ENCODE results near the gene ILK.

Gene ILK

DNA sequence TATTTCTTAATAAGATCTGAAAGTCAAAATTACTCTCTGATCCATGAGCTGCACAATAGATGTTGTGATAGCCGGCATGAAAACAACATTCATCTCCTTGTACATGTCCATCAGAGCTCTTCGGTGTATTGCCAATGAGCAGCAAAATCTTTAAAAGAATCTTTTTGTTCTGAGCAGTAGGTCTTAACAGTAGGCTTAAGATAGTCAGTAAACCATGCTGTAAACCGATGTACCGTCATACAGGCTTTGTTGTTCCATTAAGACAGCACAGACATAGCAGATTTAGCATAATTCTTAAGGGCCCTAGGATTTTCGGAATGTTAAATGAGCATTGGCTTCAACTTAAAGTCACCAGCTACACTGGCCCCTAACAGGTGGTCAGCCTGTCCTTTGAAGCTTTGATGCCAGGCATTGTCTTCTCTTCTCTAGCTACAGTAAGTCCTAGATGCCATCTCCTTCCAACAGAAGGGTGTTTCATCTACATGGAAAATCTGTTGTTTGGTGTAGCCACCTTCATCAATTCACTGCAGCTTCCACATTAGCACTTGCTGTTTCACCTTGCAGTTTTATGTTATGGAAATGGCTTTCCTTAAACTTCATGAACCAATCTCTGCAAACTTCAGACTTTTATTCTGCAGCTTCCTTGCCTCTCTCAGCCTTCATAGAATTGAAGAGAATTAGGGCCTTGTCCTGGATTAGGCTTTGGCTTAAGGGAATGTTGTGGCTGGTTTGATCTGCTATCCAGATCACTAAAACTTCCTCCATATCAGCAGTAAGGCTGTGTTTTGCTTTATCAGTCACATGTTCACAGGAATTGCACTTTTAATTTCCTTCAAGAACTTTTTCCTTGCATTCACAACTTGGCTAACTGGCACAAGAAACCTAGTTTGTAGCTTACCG is 28.5 kb upstream of the ILK start:
- DNase-seq, result no peak

DNA sequence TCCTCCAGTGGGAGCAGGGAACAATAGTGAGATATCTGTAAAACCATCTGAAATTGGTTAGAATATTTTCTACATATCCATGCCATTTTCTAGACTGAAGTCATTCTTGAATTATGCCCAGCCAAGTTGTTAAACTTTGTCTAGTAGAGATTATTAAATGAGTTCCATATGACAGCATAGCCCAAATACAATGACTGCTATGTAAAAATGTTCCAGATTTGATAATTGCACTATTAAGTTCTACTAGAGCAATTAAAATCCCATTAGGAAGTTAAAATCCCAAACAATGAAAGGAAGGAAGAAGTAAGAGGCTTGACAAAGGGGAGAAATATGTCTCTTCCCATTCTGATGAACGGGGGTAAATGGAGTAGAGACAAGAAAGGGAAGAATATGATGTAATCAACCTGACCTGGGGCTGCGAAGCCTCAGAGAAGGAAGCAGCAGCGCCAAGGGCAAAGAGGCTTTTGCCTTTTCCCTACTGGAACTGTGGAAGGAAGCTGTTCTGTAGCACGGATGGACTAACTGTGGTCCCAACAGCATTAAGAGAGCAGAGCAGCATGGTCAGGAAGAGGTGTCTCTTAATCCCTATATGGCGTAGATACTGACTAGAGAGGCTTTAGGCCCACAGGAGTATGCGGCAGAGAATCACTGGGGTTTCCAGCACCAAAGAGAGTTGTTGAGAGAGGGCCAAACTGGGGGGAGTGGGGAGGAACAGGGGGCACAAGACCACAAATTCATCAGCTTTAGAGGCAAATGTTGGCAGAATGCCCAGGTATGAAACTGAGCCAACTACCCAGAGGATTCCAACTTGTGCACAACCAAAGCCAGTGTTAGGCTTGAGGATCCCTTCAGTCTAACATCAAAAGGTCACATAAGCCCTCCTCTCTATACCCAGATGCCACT is 26.9 kb upstream of the ILK start:
- DNase-seq, result no peak

DNA sequence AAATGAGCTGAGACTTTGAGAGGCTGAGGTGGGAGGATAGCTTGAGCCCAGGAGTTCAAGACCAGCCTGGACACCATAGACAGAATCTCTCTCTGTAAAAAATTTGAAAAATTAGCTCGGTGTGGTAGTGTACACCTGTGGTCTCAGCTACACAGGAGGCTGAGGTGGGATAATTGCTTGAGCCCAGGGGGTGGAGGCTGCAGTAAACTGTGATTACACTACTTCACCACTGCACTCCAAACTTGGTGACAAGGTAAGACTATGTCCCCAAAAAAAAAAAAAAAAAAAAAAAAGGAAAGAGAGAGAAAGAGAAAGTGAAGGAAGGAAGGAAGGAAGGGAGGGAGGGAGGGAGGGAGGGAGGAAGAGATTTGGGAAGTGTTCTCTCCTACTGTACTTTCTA is 25.4 kb upstream of the ILK start:
- DNase-seq, result no peak

DNA sequence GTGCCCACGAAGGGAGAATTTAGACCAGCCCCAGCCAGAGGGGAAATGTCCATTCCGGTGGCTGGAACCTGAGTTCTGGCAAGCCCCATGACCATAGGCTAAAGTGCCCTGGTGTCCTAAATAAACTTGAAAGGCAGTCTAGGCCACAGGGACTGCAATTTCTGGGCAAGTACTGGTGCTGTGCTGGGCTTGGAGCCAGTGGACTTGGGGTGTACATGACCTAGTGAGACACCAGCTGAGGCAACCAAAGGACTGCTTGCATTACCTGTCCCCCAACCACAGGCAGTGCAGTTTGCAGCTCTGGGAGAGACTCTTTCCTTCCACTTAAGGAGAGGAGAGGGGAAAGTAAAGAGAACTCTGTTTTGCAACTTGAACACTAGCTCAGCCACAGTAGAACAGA is 23.9 kb upstream of the ILK start:
- no peak for DNase-seq

DNA sequence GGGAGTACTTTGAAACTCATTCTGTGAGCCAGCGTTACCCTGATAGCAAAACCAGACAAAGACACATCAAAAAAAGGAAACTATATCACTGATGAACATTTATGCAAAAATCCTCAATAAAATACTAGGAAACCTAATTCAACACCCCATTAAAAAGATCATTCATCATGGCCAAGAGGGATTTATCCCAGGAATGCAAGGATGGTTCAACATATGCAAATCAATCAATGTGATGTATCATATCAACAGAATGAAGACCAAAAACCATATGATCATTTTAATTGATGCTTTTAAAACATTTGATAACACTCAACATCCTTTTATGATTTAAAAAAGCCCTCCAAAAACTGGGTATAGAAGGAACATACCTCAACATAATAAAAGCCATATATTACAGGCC is 20.0 kb upstream of the ILK start:
- no peak for DNase-seq

DNA sequence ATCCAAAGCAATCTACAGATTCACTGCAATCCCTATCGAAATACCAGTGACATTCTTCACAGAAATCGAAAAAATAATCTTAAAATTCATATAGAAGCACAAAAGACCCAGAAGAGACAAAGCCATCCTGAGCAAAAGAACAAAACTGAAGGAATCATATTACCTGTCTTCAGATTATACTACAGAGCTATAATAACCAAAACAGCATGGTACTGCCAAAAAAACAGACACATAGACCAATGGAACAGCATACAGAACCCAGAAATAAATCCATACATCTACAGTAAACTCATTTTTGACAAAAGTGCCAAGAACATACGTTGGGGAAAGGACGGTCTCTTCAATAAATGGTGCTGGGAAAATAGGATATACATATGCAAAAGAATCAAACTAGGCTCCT is 19.0 kb upstream of the ILK start:
- no peak for DNase-seq

DNA sequence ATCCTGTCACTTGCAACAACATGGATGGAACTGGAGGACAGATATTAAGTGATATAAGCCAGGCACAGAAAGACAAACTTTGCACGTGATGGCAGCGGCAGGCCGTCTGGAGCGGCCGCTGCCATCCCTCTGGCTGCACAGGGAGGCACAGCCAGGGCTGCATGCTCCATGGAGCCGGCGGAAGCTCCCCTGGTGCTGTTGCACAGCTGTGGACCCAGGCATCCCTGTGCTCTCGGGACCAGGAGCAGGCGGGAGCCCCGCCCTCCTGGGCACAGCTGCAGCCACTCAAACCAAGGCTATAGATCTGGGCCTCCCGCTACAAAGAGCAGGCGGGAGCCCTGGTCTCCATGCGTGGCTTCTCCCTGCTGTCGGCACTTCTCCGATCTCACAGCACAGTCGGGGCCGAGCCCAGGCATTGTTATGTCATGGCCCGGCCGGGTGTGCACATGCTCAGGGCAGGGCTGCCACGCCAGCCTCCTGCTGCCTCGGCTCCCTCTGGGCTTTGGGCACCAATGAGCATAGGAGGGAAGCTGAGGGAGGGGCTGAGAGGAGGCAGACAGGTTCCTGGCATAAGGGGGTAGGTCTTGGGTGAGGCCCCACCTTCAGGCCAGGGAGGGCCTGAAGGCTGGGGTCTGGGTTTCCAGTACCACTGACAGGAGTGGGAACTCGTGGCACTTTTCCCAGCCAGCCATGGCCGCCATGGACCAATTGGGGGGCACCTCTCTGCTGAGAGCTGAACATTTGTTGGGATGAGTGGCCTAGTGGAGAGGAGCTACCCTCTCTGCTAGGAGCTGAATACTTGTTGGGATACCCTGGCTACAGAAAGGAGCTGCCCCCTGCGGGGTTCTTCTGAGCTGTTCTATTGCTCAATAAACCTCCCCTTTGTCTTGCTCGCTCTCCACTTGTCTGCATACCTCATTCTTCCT is 16.9 kb upstream of the ILK start:
- DNase-seq, result no peak

DNA sequence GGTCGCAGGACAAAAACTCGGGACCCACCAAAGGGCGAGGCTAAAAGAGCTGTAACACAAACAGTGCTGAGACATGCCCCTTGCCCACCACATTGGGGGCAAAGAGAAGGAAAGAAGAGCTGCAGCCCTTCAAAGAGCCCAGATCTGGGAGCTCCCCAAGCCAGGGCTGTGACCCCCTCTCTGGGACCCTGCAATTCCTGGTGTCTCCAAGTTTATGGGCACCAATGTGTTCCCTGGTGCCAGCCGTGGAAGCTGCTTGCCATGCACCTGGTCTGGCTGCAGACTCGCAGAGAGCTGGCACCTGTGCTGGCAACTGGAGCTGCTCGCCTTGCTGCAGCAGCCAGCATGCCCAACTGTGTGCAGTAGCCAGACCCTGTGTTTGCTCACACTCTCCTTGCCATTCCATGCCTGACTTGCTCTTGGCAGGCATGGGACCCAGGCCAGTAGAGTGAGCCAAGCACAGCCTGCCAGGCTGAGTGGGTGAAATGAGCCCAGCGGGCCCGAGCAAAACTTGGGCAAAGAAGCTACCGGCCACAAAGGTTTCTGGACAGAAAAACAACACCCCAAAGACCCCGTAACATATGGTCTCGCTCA is 16.1 kb upstream of the ILK start:
- no peak for DNase-seq

DNA sequence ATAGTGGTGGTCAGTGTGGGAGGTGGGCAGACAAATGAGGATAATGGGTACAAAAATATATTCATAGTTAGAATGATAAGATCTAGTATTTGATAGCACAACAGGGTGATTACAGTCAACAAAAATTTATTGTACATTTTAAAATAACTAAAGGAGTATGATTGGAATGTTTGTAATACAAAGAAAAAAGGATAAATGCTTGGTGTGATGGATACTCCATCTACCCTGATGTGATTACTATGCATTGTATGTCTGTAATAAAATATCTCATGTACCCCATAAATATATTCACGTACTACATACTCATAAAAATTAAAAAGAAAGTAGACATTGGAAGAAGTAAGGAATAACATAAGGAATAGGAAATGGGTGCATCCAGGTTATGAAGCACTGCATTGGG is 15.6 kb upstream of the ILK start:
- no peak for DNase-seq

DNA sequence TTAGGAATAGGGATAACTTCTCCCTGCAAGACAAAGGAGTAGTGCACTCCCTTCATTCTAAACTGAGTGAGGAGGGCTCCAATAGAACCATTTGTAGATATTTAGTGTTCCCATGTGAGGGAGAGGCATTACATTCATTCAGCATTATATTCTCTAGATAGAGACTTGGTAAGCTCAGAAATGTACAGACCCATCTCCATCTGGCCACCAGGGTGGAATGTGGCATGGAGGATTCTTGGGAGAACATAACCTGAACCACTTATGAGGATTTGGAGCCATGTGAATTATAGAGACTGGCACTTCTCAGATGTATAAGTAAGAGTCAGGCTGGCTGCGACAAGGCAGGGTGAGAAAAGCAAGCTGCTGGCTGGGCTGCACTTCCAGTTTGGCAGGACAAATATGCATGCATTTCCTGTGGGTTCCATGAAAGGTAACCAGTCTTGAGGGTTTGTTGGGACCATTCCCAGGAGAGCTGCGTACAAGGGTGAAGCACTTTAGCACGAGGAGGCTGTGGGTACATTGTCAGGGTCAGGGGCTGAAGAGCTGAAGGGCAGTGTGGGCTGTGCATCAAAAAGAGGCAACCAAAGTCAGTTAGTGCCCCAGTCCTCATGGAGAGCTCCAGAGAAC is 9.3 kb upstream of the ILK start:
- DNase-seq, result no peak

DNA sequence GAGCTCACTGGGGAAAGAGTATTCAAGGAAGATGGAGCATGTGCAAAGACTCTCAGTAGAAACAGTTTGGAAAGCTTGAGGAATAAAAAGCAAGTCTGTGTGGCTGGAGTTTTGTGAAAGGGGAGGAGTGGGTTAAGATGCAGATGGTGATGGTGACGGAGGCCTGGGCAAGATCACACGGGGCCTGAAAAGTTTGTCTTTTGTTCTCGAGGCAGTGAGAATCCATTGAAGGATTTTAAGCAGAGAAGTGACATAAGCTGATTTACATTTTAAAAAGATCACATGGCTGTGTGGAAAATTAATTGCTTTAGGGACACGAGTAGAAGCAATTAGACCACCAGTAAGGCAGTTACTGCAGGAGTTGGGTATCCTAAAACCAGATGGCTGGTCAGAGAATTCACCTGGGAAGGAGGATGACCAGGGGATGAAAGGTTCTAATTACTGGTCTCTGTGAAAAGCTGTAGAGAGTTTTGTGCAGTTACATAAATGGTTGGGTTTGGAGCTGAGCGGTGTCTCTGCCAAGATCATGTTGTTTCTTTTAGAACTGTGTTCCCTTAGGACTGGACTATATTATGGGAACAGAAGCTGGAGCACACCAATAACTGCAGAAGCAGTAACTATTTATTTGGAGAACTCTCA is 7.2 kb upstream of the ILK start:
- DNase-seq, result no peak

DNA sequence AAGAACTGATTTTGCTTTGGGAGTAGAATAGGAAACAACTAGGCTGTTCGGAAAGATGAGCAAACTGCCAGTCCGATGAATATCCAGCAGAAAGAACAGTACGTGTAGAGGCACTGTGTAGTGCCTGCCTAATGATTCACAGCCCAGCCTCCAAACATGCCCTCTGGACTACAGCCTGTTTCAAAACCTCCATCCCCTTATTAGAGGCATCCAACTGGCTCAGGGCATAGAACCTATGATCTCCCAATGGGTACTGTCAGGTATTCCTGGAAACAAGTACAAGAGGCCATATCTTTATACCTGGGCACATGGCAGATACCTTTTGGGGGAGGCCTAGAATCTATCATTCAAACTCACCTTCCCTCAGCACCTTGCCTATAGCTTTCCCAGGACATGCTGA is 5.0 kb upstream of the ILK start:
- DNase-seq, result no peak

DNA sequence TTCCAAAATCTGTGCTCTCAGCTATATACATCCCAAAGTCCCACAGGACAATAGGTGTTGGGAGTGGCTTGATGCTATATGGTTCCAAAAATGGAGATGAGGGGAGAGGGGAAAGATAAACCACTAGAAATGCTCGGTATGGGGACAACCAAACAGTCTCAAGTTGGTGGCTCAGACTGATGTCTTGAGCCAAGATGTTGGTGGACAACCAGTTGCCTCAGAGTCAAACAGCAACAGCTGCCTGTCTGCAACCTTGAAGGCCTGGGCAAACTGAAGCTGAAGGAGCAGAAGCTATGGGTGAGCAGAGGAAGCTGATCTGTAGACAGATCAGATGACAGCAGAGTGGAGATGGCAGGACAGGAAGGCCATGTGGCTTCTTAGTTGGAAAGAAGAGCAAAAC is 4.1 kb upstream of the ILK start:
- no peak for DNase-seq

DNA sequence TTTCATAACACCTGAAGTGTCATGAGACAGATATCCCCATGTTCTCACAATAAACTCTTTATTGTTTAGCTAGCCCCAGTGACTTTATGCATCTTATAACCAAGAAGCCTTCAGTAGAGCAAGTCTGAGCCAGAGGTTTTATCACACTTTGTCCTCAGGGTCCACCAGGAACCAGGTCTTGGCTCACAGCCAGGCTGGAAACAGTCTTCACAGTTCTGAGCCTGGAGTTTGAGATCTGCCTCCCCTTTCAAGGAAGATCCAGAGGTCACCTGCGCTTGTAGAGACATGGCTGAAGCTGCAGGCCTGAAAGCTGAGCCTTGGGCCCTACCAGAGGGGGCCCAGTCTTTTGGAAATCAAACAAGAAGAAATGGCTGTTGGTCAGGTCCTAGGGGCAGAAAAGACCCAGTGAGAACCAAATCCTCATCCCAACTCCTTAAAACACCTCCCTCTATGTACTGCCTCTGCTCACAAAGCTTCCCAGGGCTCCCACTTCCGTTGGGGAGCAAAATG is 3.6 kb upstream of the ILK start:
- no peak for DNase-seq

DNA sequence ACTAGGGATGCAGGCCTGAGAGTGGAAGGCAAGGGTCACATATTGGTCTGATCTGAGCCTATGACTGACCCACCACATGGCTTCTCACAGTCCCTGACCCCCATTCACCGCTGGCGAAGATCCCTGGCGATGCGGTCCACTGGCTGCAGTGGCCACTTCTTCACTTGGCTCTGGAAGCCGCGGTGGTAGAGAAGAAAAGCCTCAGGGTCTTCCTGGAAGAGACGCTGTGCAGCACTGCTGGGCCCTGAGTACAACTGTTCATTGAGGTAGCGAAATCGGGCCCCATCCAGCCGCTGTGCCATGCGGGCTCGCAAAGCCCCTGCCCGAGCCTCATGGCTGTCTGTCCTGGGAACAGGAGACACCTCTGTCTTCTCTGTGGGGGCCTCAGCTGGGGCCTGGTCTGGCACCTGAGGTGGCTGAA is 2.5 kb upstream of the ILK start:
- DNase-seq, result no peak

DNA sequence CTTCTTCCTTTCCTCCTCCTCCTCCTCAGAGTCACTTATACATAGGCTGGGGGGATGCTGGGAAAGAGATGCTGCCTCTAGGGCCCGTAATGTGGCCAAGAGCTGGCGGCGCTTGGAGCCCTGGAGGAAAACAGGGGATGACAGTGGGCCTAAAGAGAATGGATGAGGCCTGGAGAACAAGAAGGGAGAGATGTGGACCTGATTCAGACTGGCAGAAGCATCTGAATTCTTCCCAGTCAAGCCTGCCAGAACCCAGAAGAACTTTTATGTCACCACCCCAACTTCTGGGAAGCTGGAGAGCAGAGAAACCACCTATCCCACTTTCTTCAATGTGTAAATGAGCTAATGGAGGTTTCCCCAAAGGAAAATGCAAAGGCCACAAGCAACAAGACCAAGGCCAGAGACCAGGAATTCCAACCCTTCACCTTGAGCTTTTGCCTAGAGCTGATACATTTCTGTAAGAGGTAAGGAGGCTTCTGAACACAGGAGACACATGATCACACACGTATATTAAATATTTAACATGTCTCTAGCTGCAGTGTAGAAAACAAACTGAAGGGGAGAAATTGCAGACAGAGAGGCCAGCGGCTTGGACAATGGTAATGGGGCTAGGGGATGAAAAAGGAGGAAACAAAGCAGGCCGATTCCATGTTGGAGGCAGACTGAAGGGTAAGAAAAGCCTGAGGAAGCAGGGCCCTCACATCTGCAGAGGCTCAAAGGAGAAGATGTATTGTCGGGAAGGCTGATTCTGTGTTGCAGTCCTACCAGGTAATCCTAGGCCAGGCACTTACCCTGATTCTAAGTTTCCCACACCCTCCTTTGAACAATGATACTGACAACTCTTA is 1.3 kb upstream of the ILK start:
- no peak for DNase-seq

DNA sequence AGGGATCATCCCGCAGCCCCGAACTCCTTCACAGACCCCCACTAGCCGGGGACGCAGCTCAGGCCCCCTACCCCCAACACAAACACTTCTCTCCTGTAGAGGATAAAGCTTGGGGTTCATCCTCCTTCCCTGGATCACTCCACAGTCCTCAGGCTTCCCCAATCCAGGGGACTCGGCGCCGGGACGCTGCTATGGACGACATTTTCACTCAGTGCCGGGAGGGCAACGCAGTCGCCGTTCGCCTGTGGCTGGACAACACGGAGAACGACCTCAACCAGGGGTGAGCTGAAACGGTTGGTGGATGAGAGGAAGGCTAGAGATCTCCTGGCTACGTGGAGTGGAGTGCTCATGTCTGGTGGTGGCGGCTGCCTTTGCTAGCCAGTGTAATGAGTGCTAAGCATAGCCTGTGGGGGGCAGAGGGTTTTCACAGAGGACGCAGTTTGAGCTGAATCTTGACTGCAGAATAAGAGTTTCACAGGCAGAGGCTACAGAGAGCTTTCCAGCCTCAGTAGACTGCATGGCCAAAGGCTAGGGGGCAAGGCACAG is 580 bp downstream of the ILK start:
- peak; percentile 16 to 64 for DNase-seq

DNA sequence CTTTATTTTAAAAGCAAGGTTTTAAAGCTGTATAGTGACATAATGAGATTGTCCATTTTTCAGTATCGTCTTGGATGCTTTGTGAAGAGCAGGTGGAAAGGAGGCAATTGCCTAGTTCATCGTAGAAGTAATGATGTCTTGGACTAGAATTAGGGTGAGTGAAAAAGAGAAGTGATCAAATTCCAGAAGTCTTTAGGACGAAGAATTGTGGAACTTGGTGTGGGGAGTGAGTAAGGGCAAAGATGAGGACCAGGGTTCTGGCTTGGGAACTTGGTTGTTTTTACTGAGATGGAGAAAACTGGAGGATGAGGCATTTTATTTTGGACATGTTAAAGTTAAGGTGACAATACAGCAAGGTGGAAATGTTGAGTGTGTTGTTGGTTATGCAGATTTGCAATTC is 1.2 kb downstream of the ILK start:
- no peak for DNase-seq

DNA sequence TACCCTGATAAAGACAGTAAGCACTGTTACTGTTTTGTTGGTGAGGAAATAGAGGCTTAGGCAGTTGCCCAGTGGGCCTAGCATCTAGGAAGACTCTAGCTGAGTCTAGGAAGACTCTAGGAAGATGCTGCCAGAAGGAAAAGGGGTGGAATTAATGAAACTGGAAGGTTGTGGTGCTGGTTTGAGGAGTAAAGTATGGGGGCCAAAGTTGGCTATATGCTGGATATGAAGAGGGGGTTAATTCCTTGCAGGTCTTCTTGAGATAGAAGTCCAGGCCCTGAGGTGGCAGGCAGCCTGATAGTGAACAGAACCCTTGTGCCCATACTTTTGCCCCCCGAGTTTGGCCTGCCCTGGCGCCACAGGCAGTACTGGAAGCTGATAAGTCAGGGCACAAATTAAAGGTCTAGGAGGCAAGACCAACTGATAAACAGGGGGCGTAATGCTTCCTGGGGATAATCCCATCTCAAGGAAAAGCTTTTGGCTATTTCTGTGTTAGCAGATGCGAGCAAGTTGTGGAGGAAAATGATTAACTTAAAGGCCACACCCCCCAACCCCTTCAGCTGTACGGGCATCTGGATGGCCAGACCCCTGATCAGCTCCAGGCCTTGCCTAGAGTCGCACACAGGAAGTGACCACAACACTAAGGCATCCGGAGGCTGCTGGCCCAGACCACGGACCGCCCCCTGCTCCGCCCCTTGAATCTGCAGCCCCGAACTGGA is 3.1 kb downstream of the ILK start:
- DNase-seq, result peak; percentile 15 to 45

Data from bone marrow (tissue), 2 donors.